AG04450 (cell line): ENCODE measurements around the gene FUT4. TPM values are rescaled to one million over a fixed set of nuclear protein-coding genes. Genes with fewer than 3 reads are reported as not detected.

Experiments
- CTCF ChIA-PET: fragments of 300-600, 350-600 bp; formaldehyde crosslinking; extraction: SDS; loops from one replicate; lab custom pipeline; 2022; ENCODE audit warnings: antibody characterized with exemption, inconsistent platforms; lab: Charles Lee
- POLR2A ChIA-PET: fragments of 350-600 bp; formaldehyde crosslinking; extraction: SDS; loops from one replicate; lab custom pipeline; 2021; ENCODE audit warnings: antibody characterized with exemption, inconsistent platforms; lab: Yijun Ruan, JAX
- DNase-seq: peaks from one replicate; pipeline ENCODE4 v3.0.0-alpha.2; 2011; ENCODE audit warnings: low read depth, low spot score
- H3K27ac ChIP-seq: one replicate; pipeline ENCODE4 v1.5.1; 2012; ENCODE audit warnings: low read depth, low read length, control low read depth
- H3K27me3 ChIP-seq: one replicate; pipeline ENCODE4 v1.6.0; 2012; ENCODE audit warnings: low read length; ENCODE audit not compliant: control insufficient read depth, insufficient read depth
- H3K4me3 ChIP-seq: 2 replicates; pipeline ENCODE4 v1.5.1; 2011; ENCODE audit warnings: mild to moderate bottlenecking, low read depth, low read length, control low read depth
- H3K9me3 ChIP-seq: 2 replicates; pipeline ENCODE4 v1.5.1; 2012; ENCODE audit warnings: low read length; ENCODE audit not compliant: control insufficient read depth, insufficient read depth
- CTCF ChIP-seq: IDR thresholded peaks from 2 replicates; pipeline ENCODE4 v1.5.1; 2011; ENCODE audit warnings: low read depth, low read length, control low read depth, inconsistent platforms
- polyA plus RNA-seq: library from polyadenylated mRNA; depleted of rRNA; stranded (reverse); fragments of >200 nt; gene quantifications from 2 replicates; pipeline ENCODE4 v1.2.3, GENCODE V29; 2011

FUT4 gene
- polyA plus RNA-seq, 1 experiment: 2.6 TPM

GRCh38 chr11:94577841-94578240, 34.1 kb downstream of the FUT4 start:
- POLR2A ChIA-PET: no interaction called here
- TF ChIP-seq CTCF: no peak
- CTCF ChIA-PET: interaction anchor here (2.1 to 2.2 kb wide), 2 partner anchors 25 to 59 kb away, joined by 7 read pairs; no protein-coding TSS in a partner anchor
- Histone ChIP-seq H3K27ac (no peak overlapping the region), H3K9me3 (no peaks in the 10 kb centered on the region), H3K27me3 (no peaks in the 10 kb centered on the region), H3K4me3 (no peak overlapping the region)
- no peak for DNase-seq

GRCh38 chr11:94581926-94582325, 38.2 kb downstream of the FUT4 start:
- ChIA-PET CTCF (interaction anchor here (0.8 to 1.2 kb wide), 4 partner anchors 21 to 60 kb away, joined by 3 read pairs; no protein-coding TSS in a partner anchor), POLR2A (no interaction called here)
- no peak for DNase-seq
- H3K27me3 ChIP-seq: no peaks in the 10 kb centered on the region
- no peak overlapping the region for H3K27ac ChIP-seq
- H3K4me3 ChIP-seq: no peak overlapping the region
- H3K9me3 ChIP-seq: no peaks in the 10 kb centered on the region
- TF ChIP-seq CTCF: no peak

GRCh38 chr11:94583213-94583865, 39.6 kb downstream of the FUT4 start:
- TF ChIP-seq CTCF: no peak
- ChIA-PET POLR2A (no interaction called here), CTCF (interaction anchor here (2.8 kb wide), 1 partner anchor 20 kb away, joined by 12 read pairs; no protein-coding TSS in a partner anchor)
- no peak for DNase-seq
- Histone ChIP-seq H3K9me3 (no peaks in the 10 kb centered on the region), H3K27me3 (no peaks in the 10 kb centered on the region), H3K4me3 (no peak overlapping the region), H3K27ac (no peak overlapping the region)

GRCh38 chr11:94583866-94584500, 40.3 kb downstream of the FUT4 start:
- CTCF ChIA-PET: interaction anchor here (2.8 kb wide), 1 partner anchor 19 kb away, joined by 12 read pairs; no protein-coding TSS in a partner anchor
- Histone ChIP-seq H3K9me3 (no peaks in the 10 kb centered on the region), H3K27me3 (no peaks in the 10 kb centered on the region), H3K27ac (no peak overlapping the region), H3K4me3 (no peak overlapping the region)
- no peak for TF ChIP-seq CTCF
- POLR2A ChIA-PET: no interaction called here
- DNase-seq: no peak

GRCh38 chr11:94584978-94585377, 41.3 kb downstream of the FUT4 start:
- CTCF ChIA-PET: interaction anchor here (1.2 to 2.8 kb wide), 2 partner anchors 18 to 66 kb away, joined by 3 to 12 read pairs; no protein-coding TSS in a partner anchor
- POLR2A ChIA-PET: no interaction called here
- Histone ChIP-seq H3K27me3 (no peaks in the 10 kb centered on the region), H3K4me3 (no peak overlapping the region), H3K27ac (no peak overlapping the region), H3K9me3 (no peaks in the 10 kb centered on the region)
- no peak for DNase-seq
- no peak for TF ChIP-seq CTCF
